ENCODE results near the gene MYCL. TPM values are rescaled to one million over a fixed set of nuclear protein-coding genes. Genes with fewer than 3 reads are reported as not detected.

Gene MYCL
- total and polyA plus RNA-seq, 2 of the 8 experiments (the other 6 are each of a cell fraction or from before 2014, with no cell fraction given) = 20.3 to 28.8 TPM

DNA sequence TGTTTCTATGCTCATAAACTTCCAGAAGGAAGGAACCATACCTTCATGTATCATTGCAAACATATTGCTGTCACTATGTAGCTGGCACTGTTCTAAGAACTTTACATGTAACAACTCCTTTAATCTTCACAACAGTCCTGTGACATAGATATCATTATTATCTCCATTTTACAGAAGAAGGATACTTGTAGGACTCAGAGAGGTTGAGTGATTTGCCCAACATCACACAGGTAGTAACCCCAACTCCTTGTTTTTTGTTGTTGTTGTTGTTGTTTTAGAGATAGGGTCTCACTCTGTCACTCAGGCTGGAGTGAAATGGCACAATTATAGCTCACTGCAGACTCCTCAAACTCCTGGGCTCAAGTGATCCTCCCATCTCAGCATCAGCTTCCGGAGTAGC lies 10.8 kb downstream of the MYCL start:
- Histone ChIP-seq H2BK5ac (ENCODE audit: low read depth, low read length) (no peak overlapping the region), H3K27me3 (replicated peaks in 1 of 4; ENCODE audit: control insufficient read depth in 3 of 4, extremely low read depth in 1 of 4, insufficient read depth in 3 of 4, low read length in 3 of 4) (no peaks in the 10 kb centered on the region), H3K9me3 (ENCODE audit: insufficient read depth in 2 of 2, low read depth in 1 of 2, low read length in 1 of 2) (no peaks in the 10 kb centered on the region), H3K4ac (replicated peaks; ENCODE audit: insufficient read length, low read depth, low read length) (no peak overlapping the region), H3K23me2 (ENCODE audit: low read depth, low read length) (no peaks in the 10 kb centered on the region), H2AK5ac (ENCODE audit: low read depth, low read length) (no peak overlapping the region), H3K9ac (replicated peaks in 1 of 4; ENCODE audit: extremely low read depth in 1 of 4, low read depth in 3 of 4, low read length in 3 of 4) (no peak overlapping the region), H2BK120ac (replicated peaks; ENCODE audit: low read depth, low read length) (no peak overlapping the region), H2BK15ac (ENCODE audit: low read length) (no peak overlapping the region), H2BK20ac (ENCODE audit: low read length) (no peak overlapping the region), H3K79me1 (ENCODE audit: low read depth, low read length) (0 out of 2 replicates have a peak, but pooled peaks cover 2% of the 10 kb centered on the region), H3K14ac (ENCODE audit: insufficient read length) (no peak overlapping the region), H4K91ac (replicated peaks; ENCODE audit: insufficient read length, low read length) (no peak overlapping the region), H2AFZ (ENCODE audit: low read length) (no peak overlapping the region), H3K4me3 (ENCODE audit: extremely low read depth in 1 of 4, insufficient read depth in 2 of 4, low read depth in 3 of 4, low read length in 4 of 4) (no peak overlapping the region), H3K4me1 (replicated peaks in 1 of 4; ENCODE audit: control insufficient read depth in 3 of 4, insufficient read depth in 4 of 4, low read length in 3 of 4) (peaks cover 11 to 29% (median 21%) of the 10 kb centered on the region in 4 experiments), H3K4me2 (ENCODE audit: insufficient read depth in 1 of 2, low read depth in 2 of 2, low read length in 2 of 2) (no peak overlapping the region), H4K20me1 (replicated peaks in 1 of 2; ENCODE audit: control insufficient read depth in 1 of 2, insufficient read depth in 2 of 2, low read length in 2 of 2) (no peaks in the 10 kb centered on the region), H3K27ac (ENCODE audit: low read depth, low read length) (no peak overlapping the region), H3K79me2 (ENCODE audit: control insufficient read depth in 1 of 2, insufficient read depth in 2 of 2, low read length in 2 of 2) (0 out of 4 replicates have a peak, but pooled peaks cover 0 to 4% of the 10 kb centered on the region in 2 experiments), H3K36me3 (ENCODE audit: control insufficient read depth in 2 of 4, insufficient read depth in 4 of 4, low read length in 3 of 4) (peaks cover 0 to 3% (median 0%) of the 10 kb centered on the region in 4 experiments; a peak in 1 of 8 replicates), H4K8ac (ENCODE audit: extremely low read depth, insufficient read depth, low read length) (no peak overlapping the region), H3K18ac (ENCODE audit: extremely low read depth, low read length) (no peak overlapping the region), H3K56ac (replicated peaks; ENCODE audit: insufficient read length, low read depth, low read length) (no peak overlapping the region), H2BK12ac (ENCODE audit: low read depth, low read length) (no peak overlapping the region), H3K23ac (ENCODE audit: insufficient read length) (no peak overlapping the region), H4K5ac (ENCODE audit: insufficient read length, low read depth, low read length) (no peak overlapping the region)
- CTCF ChIA-PET (ENCODE audit: partially characterized antibody) = interaction anchor here (0.7 to 2.0 kb wide), 2 partner anchors 10 to 38 kb away, joined by 3 to 5 read pairs; no protein-coding TSS in a partner anchor
- DNase-seq (ENCODE audit: low read depth in 1 of 2, low spot score in 2 of 2) (no peak), FAIRE-seq (no peak)
- 95% methylated on average over 1 of the region's 1 CpG; no CpG with 5 or more reads in 1 of the 2 experiments for WGBS, 2 experiments (ENCODE audit: extremely low coverage in 1 of 2, insufficient coverage in 1 of 2, insufficient read length in 1 of 2, insufficient replicate concordance in 2 of 2, low coverage in 1 of 2, low lambda C conversion rate in 2 of 2, missing lambda C conversion rate in 1 of 2)
- POLR2A ChIA-PET (ENCODE audit: partially characterized antibody) = interaction anchor here (0.6 to 2.0 kb wide), 6 partner anchors 11 to 167 kb away, joined by 3 to 8 read pairs (median 3); partner anchors contain the start of gene MYCL
- no peak for TF ChIP-seq NANOG (IDR thresholded peaks at IDR 0.05; ENCODE audit: insufficient read depth, low read depth, low read length, poor library complexity, severe bottlenecking)
- no peak for TF ChIP-seq CEBPB (IDR thresholded peaks at IDR 0.05; ENCODE audit: low read depth, low read length)
- no peak for TF ChIP-seq GTF2F1 (IDR thresholded peaks at IDR 0.05; ENCODE audit: borderline replicate concordance, low read depth, low read length)
- TF ChIP-seq, protein P1, sequence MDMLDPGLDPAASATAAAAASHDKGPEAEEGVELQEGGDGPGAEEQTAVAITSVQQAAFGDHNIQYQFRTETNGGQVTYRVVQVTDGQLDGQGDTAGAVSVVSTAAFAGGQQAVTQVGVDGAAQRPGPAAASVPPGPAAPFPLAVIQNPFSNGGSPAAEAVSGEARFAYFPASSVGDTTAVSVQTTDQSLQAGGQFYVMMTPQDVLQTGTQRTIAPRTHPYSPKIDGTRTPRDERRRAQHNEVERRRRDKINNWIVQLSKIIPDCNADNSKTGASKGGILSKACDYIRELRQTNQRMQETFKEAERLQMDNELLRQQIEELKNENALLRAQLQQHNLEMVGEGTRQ (IDR thresholded peaks at IDR 0.05; ENCODE audit: low read length) = no peak
- TF ChIP-seq SAP30 (IDR thresholded peaks at IDR 0.05; ENCODE audit: insufficient read depth, insufficient replicate concordance, low read length) = no peak
- no peak for TF ChIP-seq CBX8 (IDR thresholded peaks at IDR 0.05; ENCODE audit: borderline replicate concordance, low read depth, low read length)
- TF ChIP-seq FOSL1 (IDR thresholded peaks at IDR 0.05; ENCODE audit: insufficient read depth, low read depth, low read length) = no peak

Data from H1 (cell line).